ENCODE data around the gene ALG3.

- TF ChIP-seq CTCF (IDR thresholded peaks at IDR 0.05): no peak
- TF ChIP-seq POLR2A (IDR thresholded peaks at IDR 0.05): no peak
These were observed 26.6 kb upstream of the ALG3 start for GRCh38 chr3:184275381-184275701.
